Esophagus (tissue), 2 donors: ENCODE measurements around the gene WASF2. TPM values are rescaled to one million over a fixed set of nuclear protein-coding genes. Genes with fewer than 3 reads are reported as not detected.

ENCODE experiments used
- H3K27ac ChIP-seq, 2 donors: one replicate each; pipeline ENCODE4 v1.5.1; 2013; ENCODE audit warnings: low read depth in 2 of 2, mild to moderate bottlenecking in 2 of 2, inconsistent platforms in 1 of 2, low read length in 1 of 2, moderate library complexity in 1 of 2
- H3K27me3 ChIP-seq, 2 donors: one replicate each; pipeline ENCODE4 v1.6.1; 2013; ENCODE audit warnings: low read length in 2 of 2, control low read depth in 1 of 2, mild to moderate bottlenecking in 1 of 2; ENCODE audit not compliant: insufficient read depth in 2 of 2, control insufficient read depth in 1 of 2
- H3K36me3 ChIP-seq, 2 donors: one replicate each; pipeline ENCODE4 v1.6.1; 2013; ENCODE audit warnings: low read length in 1 of 2; ENCODE audit not compliant: control insufficient read depth in 2 of 2, insufficient read depth in 2 of 2
- H3K4me1 ChIP-seq, 2 donors: one replicate each; pipeline ENCODE4 v1.6.1; 2013; ENCODE audit warnings: low read length in 1 of 2; ENCODE audit not compliant: control insufficient read depth in 2 of 2, insufficient read depth in 2 of 2
- H3K4me3 ChIP-seq, 2 donors: one replicate each; pipeline ENCODE4 v1.5.1; 2013; ENCODE audit warnings: low read length in 2 of 2, mild to moderate bottlenecking in 2 of 2, low read depth in 1 of 2, moderate library complexity in 1 of 2
- H3K9me3 ChIP-seq, 2 donors: one replicate each; pipeline ENCODE4 v1.6.1; 2013; ENCODE audit warnings: mild to moderate bottlenecking in 2 of 2, low read depth in 1 of 2, low read length in 1 of 2, moderate library complexity in 1 of 2; ENCODE audit not compliant: control insufficient read depth in 2 of 2, insufficient read depth in 1 of 2
- WGBS, 2 donors: extraction: QIAGEN DNeasy Blood & Tissue Kit; methylation state at CpG; one replicate each; pipeline ENCODE4 v1.1.7; 2013; 5-methylcytosine and 5-hydroxymethylcytosine counted together
- polyA plus RNA-seq, 2 donors: library from polyadenylated mRNA; stranded (reverse); fragments of 200-250 nt; gene quantifications; one replicate each; pipeline ENCODE4 v1.2.3, GENCODE V29; 2013
- donor health status: healthy with polysubstance abuse.
- donor health status: Bipolar disorder and iron deficiency.

Gene WASF2
- polyA plus RNA-seq, 2 donors: 47.8 TPM

GRCh38 chr1:27429029-27429425 lies 60.9 kb downstream of the WASF2 start:
- 21 to 29% methylated on average over 2 of the region's 2 CpGs for WGBS, 2 donors
- Histone ChIP-seq H3K4me3 (no peak overlapping the region), H3K27ac (peak overlapping the region; percentile 63 to 78), H3K9me3 (no peaks in the 10 kb centered on the region), H3K27me3 (no peaks in the 10 kb centered on the region), H3K36me3 (peaks cover 1 to 9% of the 10 kb centered on the region in 2 donors), H3K4me1 (peaks cover 0 to 2% of the 10 kb centered on the region in 2 donors)

GRCh38 chr1:27428316-27429028 lies 61.5 kb downstream of the WASF2 start:
- WGBS, 2 donors: 23 to 41% methylated on average over 15 to 17 of the region's 17 CpGs
- Histone ChIP-seq H3K4me1 (peaks cover 0 to 2% of the 10 kb centered on the region in 2 donors), H3K4me3 (no peak overlapping the region), H3K27ac (peak overlapping the region; percentile 43 to 67), H3K27me3 (no peaks in the 10 kb centered on the region), H3K9me3 (no peaks in the 10 kb centered on the region), H3K36me3 (peaks cover 4 to 9% of the 10 kb centered on the region in 2 donors)

GRCh38 chr1:27427816-27428315 lies 62.1 kb downstream of the WASF2 start:
- H3K4me1 ChIP-seq: peaks cover 0 to 2% of the 10 kb centered on the region in 2 donors
- H3K27ac ChIP-seq: peak overlapping the region; percentile 43 to 67
- 63 to 69% methylated on average over 2 of the region's 2 CpGs for WGBS, 2 donors
- H3K27me3 ChIP-seq: no peaks in the 10 kb centered on the region
- no peaks in the 10 kb centered on the region for H3K9me3 ChIP-seq
- H3K36me3 ChIP-seq: peaks cover 4 to 9% of the 10 kb centered on the region in 2 donors
- H3K4me3 ChIP-seq: no peak overlapping the region

GRCh38 chr1:27427329-27427728 lies 62.6 kb downstream of the WASF2 start:
- Histone ChIP-seq H3K4me1 (no peaks in the 10 kb centered on the region), H3K4me3 (no peak overlapping the region), H3K36me3 (peaks cover 4 to 9% of the 10 kb centered on the region in 2 donors), H3K9me3 (no peaks in the 10 kb centered on the region), H3K27me3 (no peaks in the 10 kb centered on the region), H3K27ac (peak overlapping the region; percentile 64 to 67)
- WGBS, 2 donors: 54% methylated on average over 2 of the region's 2 CpGs

- no peaks in the 10 kb centered on the region for H3K9me3 ChIP-seq
- peaks cover 4 to 9% of the 10 kb centered on the region in 2 donors for H3K36me3 ChIP-seq
- 89 to 91% methylated on average over 4 of the region's 4 CpGs for WGBS, 2 donors
- no peaks in the 10 kb centered on the region for H3K4me1 ChIP-seq
- H3K27ac ChIP-seq: no peak overlapping the region
- H3K4me3 ChIP-seq: no peak overlapping the region
- H3K27me3 ChIP-seq: no peaks in the 10 kb centered on the region
Measured at GRCh38 chr1:27423709-27424108, 66.3 kb downstream of the WASF2 start.

- Histone ChIP-seq H3K4me3 (no peak overlapping the region), H3K9me3 (no peaks in the 10 kb centered on the region), H3K27ac (peak overlapping the region; percentile 69 to 82), H3K4me1 (peaks cover 0 to under 1% of the 10 kb centered on the region in 2 donors), H3K36me3 (peaks cover 13 to 21% of the 10 kb centered on the region in 2 donors), H3K27me3 (no peaks in the 10 kb centered on the region)
- WGBS, 2 donors: 26 to 36% methylated on average over 14 of the region's 14 CpGs
Measured at GRCh38 chr1:27418326-27419185, 71.4 kb downstream of the WASF2 start.

- peak overlapping the region; percentile 61 to 69 for H3K27ac ChIP-seq
- no peaks in the 10 kb centered on the region for H3K9me3 ChIP-seq
- 84 to 88% methylated on average over 3 of the region's 3 CpGs for WGBS, 2 donors
- no peaks in the 10 kb centered on the region for H3K27me3 ChIP-seq
- H3K4me1 ChIP-seq: peaks cover 0 to 8% of the 10 kb centered on the region in 2 donors
- H3K4me3 ChIP-seq: no peak overlapping the region
- H3K36me3 ChIP-seq: peaks cover 20 to 29% of the 10 kb centered on the region in 2 donors
Measured at GRCh38 chr1:27417713-27418112, 72.3 kb downstream of the WASF2 start.

- peaks cover 0 to 8% of the 10 kb centered on the region in 2 donors for H3K4me1 ChIP-seq
- 64 to 66% methylated on average over 3 of the region's 3 CpGs for WGBS, 2 donors
- no peaks in the 10 kb centered on the region for H3K27me3 ChIP-seq
- no peak overlapping the region for H3K4me3 ChIP-seq
- no peaks in the 10 kb centered on the region for H3K9me3 ChIP-seq
- peak overlapping the region in 1 of 2 donors; percentile 17 for H3K27ac ChIP-seq
- H3K36me3 ChIP-seq: peaks cover 25 to 34% of the 10 kb centered on the region in 2 donors
Measured at GRCh38 chr1:27416387-27417111, 73.4 kb downstream of the WASF2 start.

GRCh38 chr1:27414091-27414490 lies 75.9 kb downstream of the WASF2 start:
- peak overlapping the region; percentile 25 to 45 for H3K27ac ChIP-seq
- H3K36me3 ChIP-seq: peaks cover 34 to 45% of the 10 kb centered on the region in 2 donors
- H3K4me3 ChIP-seq: no peak overlapping the region
- peaks cover 0 to 8% of the 10 kb centered on the region in 2 donors for H3K4me1 ChIP-seq
- 63 to 67% methylated on average over 1 of the region's 1 CpG for WGBS, 2 donors
- no peaks in the 10 kb centered on the region for H3K27me3 ChIP-seq
- H3K9me3 ChIP-seq: no peaks in the 10 kb centered on the region
